Caco-2 (cell line): ENCODE measurements around the gene WNT5B. TPM values are rescaled to one million over a fixed set of nuclear protein-coding genes. Genes with fewer than 3 reads are reported as not detected.

Experiments used
- BruUV-seq: library from RNA; stranded (reverse); fragments of 400-500 nt; replicated peaks from 2 replicates; lab custom pipeline; 2021; lab: Mats Ljungman, UMichigan
- CTCF ChIA-PET: fragments of 300-600 bp; sonication (Branson Sonifier 250); formaldehyde crosslinking; loops from one replicate; lab custom pipeline; 2022; ENCODE audit warnings: antibody characterized with exemption; lab: Charles Lee
- POLR2A ChIA-PET: fragments of 300-600 bp; sonication (Branson Sonifier 250); formaldehyde crosslinking; loops from one replicate; lab custom pipeline; 2022; ENCODE audit warnings: antibody characterized with exemption; lab: Charles Lee
- DNase-seq, 2 experiments: peaks; one replicate each; pipeline versions ENCODE4 v3.0.0 to v3.0.0-alpha.2; 2020 to 2022
- H3K27me3 ChIP-seq: replicated peaks from 2 replicates; pipeline ENCODE4 v1.6.0; 2011; ENCODE audit warnings: low read length; ENCODE audit not compliant: control insufficient read depth, insufficient read depth
- H3K36me3 ChIP-seq: 2 replicates; pipeline ENCODE4 v1.5.1; 2011; ENCODE audit warnings: low read length; ENCODE audit not compliant: control insufficient read depth, insufficient read depth
- H3K4me1 ChIP-seq: fragments of 250-450 bp; sonication (Bioruptor Pico); 2 replicates; pipeline ENCODE4 v1.5.1; 2020; ENCODE audit warnings: mild to moderate bottlenecking
- H3K4me3 ChIP-seq: 2 replicates; pipeline ENCODE4 v1.5.1; 2011; ENCODE audit warnings: low read depth, mild to moderate bottlenecking, control low read depth, low read length
- H3K9me3 ChIP-seq: fragments of 250-450 bp; sonication (Bioruptor Pico); 2 replicates; pipeline ENCODE4 v1.5.1; 2020; ENCODE audit warnings: mild to moderate bottlenecking, moderate library complexity
- H3K27ac Mint-ChIP-seq: one replicate; pipeline ENCODE4 v1.8.0; 2022; ENCODE audit warnings: mixed read lengths; ENCODE audit not compliant: unreplicated experiment
- H3K27me3 Mint-ChIP-seq: one replicate; pipeline ENCODE4 v1.8.0; 2022; ENCODE audit warnings: mixed read lengths; ENCODE audit not compliant: insufficient read depth, unreplicated experiment
- H3K36me3 Mint-ChIP-seq: one replicate; pipeline ENCODE4 v1.8.0; 2022; ENCODE audit warnings: mild to moderate bottlenecking, mixed read lengths; ENCODE audit not compliant: insufficient read depth, unreplicated experiment
- H3K4me1 Mint-ChIP-seq: one replicate; pipeline ENCODE4 v1.8.0; 2022; ENCODE audit warnings: low read depth, mixed read lengths; ENCODE audit not compliant: unreplicated experiment
- H3K4me3 Mint-ChIP-seq: one replicate; pipeline ENCODE4 v1.8.0; 2022; ENCODE audit warnings: mild to moderate bottlenecking, moderate library complexity, mixed read lengths; ENCODE audit not compliant: unreplicated experiment
- H3K9me3 Mint-ChIP-seq: one replicate; pipeline ENCODE4 v1.8.0; 2022; ENCODE audit warnings: mixed read lengths; ENCODE audit not compliant: unreplicated experiment
- intact Hi-C: fragments of 100-400 bp; cut with micrococcal nuclease; formaldehyde crosslinking; loops from one replicate; pipeline ENCODE4 v1.10.0; 2022; ENCODE audit not compliant: unreplicated experiment
- total RNA-seq: library from RNA; stranded (reverse); gene quantifications from 2 replicates; pipeline ENCODE4 v1.2.3, GENCODE V29; 2022
- TF ChIP-seq, protein P1 (sequence below), 2 experiments: fragments of 200-600 bp in 1 of 2; IDR thresholded peaks; 1 replicate in 1 of 2; 2 replicates in 1 of 2; pipeline versions ENCODE4 v1.5.1 to v1.8.0; 2011 to 2022; ENCODE audit warnings: antibody characterized with exemption in 1 of 2, control low read depth in 1 of 2, inconsistent platforms in 1 of 2, low read depth in 1 of 2, low read length in 1 of 2, mild to moderate bottlenecking in 1 of 2, moderate library complexity in 1 of 2; ENCODE audit not compliant: insufficient read depth in 1 of 2, severe bottlenecking in 1 of 2, unreplicated experiment in 1 of 2

The WNT5B gene
- total RNA-seq, 1 experiment from 2014 or later: 6.9 TPM

- no peak overlapping the region for H3K27ac Mint-ChIP-seq
These were observed 14.7 kb upstream of the WNT5B start for GRCh38 chr12:1614360-1614759.

DNA sequence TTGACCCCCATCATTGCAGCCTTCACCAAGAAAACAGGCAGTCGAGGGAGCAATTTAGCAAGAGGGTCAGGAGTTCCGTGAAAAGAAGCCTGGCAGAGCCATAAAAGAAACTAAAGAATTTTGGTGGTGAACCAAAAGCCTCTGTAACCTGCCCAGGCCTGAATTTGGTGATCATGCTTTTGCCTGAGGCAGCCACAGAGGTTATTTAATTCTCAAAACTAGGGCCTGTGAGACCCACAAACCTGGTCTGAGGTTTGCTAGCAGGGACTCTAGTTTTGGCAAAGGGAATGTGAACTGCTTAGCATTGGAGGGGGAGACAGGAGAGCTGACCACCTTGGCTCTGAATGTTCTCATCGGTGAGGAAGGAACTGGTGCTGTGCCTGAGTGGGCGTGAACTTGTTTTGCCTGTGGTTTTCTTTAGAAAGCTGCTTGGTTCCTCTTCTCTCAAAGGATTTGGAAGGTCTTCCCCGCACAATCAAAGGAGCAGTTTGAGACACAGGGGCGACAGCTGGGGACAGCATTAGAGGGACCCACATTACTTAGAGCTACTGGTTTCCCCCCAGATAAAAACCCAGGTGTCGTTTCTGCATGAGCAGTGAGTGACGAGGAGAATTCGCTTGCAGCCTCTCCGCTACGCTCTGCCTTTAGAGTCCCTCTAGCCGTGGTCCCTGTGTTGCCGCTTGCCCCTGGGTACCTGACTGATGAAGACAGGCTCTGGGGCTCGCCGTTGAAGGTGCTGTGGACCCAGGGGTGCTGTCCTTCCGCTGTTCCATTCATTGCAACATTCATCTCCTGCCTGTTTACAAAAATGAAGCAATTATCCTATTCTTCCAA lies 12.6 kb upstream of the WNT5B start:
- CTCF ChIA-PET: no interaction called here

More at GRCh38 chr12:1614360-1614759, 14.7 kb upstream of the WNT5B start:
- Mint-ChIP-seq H3K4me1 (no peaks in the 10 kb centered on the region), H3K4me3 (no peak overlapping the region), H3K27me3 (no peaks in the 10 kb centered on the region), H3K9me3 (no peaks in the 10 kb centered on the region), H3K36me3 (no peaks in the 10 kb centered on the region)
- TF ChIP-seq, protein P1, sequence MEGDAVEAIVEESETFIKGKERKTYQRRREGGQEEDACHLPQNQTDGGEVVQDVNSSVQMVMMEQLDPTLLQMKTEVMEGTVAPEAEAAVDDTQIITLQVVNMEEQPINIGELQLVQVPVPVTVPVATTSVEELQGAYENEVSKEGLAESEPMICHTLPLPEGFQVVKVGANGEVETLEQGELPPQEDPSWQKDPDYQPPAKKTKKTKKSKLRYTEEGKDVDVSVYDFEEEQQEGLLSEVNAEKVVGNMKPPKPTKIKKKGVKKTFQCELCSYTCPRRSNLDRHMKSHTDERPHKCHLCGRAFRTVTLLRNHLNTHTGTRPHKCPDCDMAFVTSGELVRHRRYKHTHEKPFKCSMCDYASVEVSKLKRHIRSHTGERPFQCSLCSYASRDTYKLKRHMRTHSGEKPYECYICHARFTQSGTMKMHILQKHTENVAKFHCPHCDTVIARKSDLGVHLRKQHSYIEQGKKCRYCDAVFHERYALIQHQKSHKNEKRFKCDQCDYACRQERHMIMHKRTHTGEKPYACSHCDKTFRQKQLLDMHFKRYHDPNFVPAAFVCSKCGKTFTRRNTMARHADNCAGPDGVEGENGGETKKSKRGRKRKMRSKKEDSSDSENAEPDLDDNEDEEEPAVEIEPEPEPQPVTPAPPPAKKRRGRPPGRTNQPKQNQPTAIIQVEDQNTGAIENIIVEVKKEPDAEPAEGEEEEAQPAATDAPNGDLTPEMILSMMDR (IDR thresholded peaks at IDR 0.05; ENCODE audit: insufficient read depth in 1 of 2, low read depth in 1 of 2, low read length in 1 of 2, severe bottlenecking in 1 of 2, unreplicated experiment in 1 of 2): no peak
- H3K4me1 ChIP-seq: 0 out of 2 replicates have a peak, but pooled peaks cover 6% of the 10 kb centered on the region
- DNase-seq: no peak
- H3K9me3 ChIP-seq: no peaks in the 10 kb centered on the region
- ChIA-PET CTCF (interaction anchor here (0.5 kb wide), 2 partner anchors 15 to 56 kb away, joined by 3 read pairs; no protein-coding TSS in a partner anchor), POLR2A (no interaction called here)
- H3K27me3 ChIP-seq: no peaks in the 10 kb centered on the region
- H3K36me3 ChIP-seq: no peaks in the 10 kb centered on the region
- BruUV-seq: no TSS peak
- intact Hi-C loops: no loop called here
- no peak overlapping the region for H3K4me3 ChIP-seq

GRCh38 chr12:1618489-1618888 lies 10.5 kb upstream of the WNT5B start:
- Mint-ChIP-seq H3K36me3 (no peaks in the 10 kb centered on the region), H3K27me3 (no peaks in the 10 kb centered on the region), H3K4me3 (no peak overlapping the region), H3K4me1 (peaks cover 7% of the 10 kb centered on the region), H3K27ac (no peak overlapping the region), H3K9me3 (no peaks in the 10 kb centered on the region)
- TF ChIP-seq, protein P1 (IDR thresholded peaks at IDR 0.05; ENCODE audit: insufficient read depth in 1 of 2, low read depth in 1 of 2, low read length in 1 of 2, severe bottlenecking in 1 of 2, unreplicated experiment in 1 of 2): no peak
- H3K4me3 ChIP-seq: no peak overlapping the region
- H3K9me3 ChIP-seq: no peaks in the 10 kb centered on the region
- CTCF ChIA-PET: no interaction called here
- no TSS peak for BruUV-seq
- H3K27me3 ChIP-seq: no peaks in the 10 kb centered on the region
- intact Hi-C loops: no loop called here
- POLR2A ChIA-PET: no interaction called here
- H3K36me3 ChIP-seq: no peaks in the 10 kb centered on the region
- 0 out of 2 replicates have a peak, but pooled peaks cover 6% of the 10 kb centered on the region for H3K4me1 ChIP-seq
- no peak for DNase-seq

More for the DNA sequence above, 12.6 kb upstream of the WNT5B start:
- H3K9me3 ChIP-seq: no peaks in the 10 kb centered on the region
- no peak for DNase-seq
- H3K4me3 ChIP-seq: no peak overlapping the region
- no peaks in the 10 kb centered on the region for H3K27me3 ChIP-seq
- Mint-ChIP-seq H3K9me3 (no peaks in the 10 kb centered on the region), H3K27ac (no peak overlapping the region), H3K4me1 (no peaks in the 10 kb centered on the region), H3K27me3 (no peaks in the 10 kb centered on the region), H3K4me3 (no peak overlapping the region), H3K36me3 (no peaks in the 10 kb centered on the region)
- BruUV-seq: no TSS peak
- H3K36me3 ChIP-seq: no peaks in the 10 kb centered on the region
- TF ChIP-seq, protein P1 (IDR thresholded peaks at IDR 0.05; ENCODE audit: insufficient read depth in 1 of 2, low read depth in 1 of 2, low read length in 1 of 2, severe bottlenecking in 1 of 2, unreplicated experiment in 1 of 2): no peak
- 0 out of 2 replicates have a peak, but pooled peaks cover 6% of the 10 kb centered on the region for H3K4me1 ChIP-seq
- intact Hi-C loops: no loop called here
- POLR2A ChIA-PET: no interaction called here
